GM19397 (cell line): ENCODE measurements around the gene UXT.

Experiments used
- ATAC-seq: cut with Tn5 transposase; IDR thresholded peaks from one replicate; pipeline ENCODE4 v1.9.1; 2021; ENCODE audit warnings: mild to moderate bottlenecking, moderate library complexity; ENCODE audit not compliant: unreplicated experiment

UXT gene

DNA sequence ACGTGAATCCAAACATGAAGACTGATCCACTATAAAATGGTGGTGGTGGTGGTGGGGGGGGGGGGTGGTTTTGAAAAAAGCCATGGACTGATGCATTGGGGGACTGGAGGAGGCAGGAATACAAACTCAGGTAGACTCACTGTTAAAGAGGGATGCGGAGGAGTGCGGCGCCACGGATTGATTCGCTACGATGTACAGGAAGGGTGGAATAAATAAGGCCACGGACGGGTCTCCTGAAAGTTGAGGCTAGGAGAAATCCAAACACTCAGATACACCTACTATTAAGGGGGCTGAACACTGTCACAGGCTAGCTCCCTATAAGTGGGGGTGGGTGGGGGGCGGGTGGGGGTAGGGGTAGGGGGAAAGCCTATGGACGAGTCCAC, 9.2 kb downstream of the UXT start:
- no peak for ATAC-seq

DNA sequence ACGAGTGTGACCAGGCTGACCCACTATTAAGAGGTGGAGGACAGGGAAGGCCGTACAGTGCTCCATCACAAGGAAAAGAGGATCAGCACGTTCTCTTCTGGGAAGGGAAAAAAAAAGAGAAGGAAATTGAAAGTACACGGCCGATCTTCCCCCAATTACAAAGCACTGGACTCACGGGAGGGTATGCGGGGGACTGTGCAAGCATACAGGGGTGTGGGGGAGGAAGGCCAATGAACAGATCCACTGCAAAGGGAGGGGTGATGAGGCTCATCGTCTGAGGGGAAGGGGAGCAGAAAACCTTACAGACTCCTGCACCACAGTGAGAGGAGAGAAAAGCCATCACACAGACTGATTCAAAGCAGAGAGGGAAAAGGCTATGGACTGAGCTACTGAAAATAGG, 9.7 kb downstream of the UXT start:
- no peak for ATAC-seq

DNA sequence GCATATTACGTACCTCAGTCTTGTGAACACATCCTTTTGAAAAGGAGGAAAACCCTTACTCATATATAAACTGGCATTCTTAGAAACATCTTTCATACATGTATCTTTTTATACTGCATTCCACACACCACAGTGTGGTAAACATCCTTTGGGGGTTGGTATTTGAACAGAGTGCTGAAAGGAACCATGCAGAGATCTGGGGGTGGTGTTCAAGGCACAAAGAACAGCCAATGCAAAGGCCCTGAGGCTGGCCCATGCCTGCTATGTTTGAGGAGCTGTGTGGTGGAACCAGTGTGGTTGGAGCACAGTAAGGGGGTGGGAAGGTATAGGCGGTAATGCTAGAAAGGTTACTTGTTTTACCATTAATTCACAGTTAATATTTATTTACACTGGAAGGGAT, 10.6 kb downstream of the UXT start:
- no peak for ATAC-seq

DNA sequence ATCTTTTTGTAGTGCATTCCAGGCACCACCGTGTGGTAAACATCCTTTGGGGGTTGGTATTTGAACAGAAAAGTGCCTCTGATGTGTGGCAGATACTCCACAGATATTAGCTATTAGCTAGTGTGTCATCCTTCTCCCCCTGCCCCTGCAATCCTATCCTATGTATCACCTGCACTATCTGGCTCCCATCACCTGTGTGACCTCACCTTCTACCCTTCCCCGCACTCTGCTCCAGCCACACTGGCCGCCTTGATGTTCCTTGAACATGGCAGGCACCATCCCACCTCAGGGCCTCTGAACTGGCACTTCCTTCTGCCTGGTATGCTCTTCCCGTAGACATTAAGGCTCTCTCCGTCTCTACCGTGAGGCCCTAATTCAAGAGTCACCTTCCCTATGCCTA, 12.3 kb downstream of the UXT start:
- no peak for ATAC-seq

DNA sequence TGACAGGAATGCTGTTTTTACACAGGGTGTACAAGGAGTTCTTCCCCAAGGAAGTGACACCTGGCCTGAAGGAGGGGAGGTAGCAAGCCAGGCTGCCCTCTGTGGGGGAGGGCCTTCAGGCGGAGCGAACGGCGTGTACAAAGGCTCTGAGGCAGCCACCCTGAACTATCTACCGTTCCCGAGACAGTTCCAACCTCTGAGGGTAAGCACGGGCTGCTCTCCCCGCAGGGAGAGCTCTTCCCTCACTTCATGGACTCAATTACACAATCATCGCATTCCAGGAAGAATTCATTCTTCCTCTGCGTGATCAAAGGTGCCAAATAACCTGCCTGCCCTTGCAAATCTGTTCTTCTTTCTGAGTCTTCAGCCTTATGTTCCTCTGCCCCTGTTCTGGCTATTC, 13.4 kb downstream of the UXT start:
- ATAC-seq: no peak

DNA sequence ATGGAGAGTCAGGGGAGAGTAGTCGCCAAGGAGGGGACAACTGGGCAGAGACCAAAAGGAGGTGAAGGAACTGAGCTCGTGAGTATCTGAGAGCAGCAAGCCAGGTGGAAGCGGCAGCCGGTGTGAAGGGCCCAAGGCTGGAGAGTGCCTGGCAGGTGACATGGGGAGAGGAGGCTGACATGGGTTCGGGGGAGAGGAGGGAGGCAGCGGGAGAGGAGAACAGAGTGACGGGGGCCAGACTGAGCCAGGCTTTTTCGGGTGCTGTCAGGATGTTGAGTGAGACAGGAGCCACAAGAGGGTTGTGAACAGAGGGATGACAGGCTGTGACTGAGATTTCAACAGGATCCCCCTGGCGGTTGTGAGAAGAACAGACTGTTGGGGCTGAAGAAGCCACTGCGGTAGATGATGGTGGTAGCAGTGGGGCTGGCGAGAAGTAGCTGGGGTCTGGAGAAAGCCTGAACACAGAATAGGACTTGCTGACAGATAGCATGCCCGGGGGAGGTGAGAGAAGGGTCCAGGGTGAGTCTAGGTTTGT, 14.4 kb downstream of the UXT start:
- ATAC-seq: no peak

DNA sequence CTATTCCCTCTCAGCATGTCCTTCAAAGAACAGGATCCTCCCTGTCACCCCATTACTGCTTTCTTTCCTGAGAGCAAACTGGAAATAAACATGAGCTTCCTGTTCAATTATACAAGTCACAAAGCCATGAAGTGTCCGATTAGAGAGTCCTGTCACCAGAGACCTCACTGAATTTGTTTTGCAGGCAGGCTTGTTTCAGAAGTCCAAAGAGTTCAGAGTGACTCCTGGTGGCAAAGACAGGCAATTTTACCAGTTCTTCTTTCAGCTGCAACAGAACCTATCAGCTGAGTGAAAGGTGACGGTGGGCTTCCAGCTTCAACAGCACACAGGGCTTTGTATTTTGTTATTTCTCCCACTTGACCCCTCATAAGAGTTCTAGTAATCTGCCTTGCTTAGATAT, 15.1 kb downstream of the UXT start:
- no peak for ATAC-seq

DNA sequence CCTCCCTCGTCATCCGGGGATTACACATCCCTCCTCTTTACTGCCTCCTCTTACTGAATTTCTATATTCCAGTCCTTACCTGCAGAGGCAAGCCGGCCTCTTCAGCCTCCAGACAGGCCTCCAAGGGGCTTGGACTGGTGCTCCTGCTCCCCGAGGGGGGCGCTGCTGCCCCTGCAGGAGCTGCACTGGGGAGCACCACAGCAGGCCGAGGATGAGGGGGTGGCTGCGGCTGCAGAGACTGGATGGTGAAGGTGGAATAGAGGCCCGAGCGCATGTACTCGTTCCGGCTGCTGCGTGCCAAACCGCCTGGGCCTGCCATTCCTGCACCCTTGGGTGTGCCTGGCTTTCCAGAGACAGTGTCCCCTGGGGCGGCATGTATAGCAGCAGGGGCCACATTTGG, 20.2 kb downstream of the UXT start:
- ATAC-seq: no peak

DNA sequence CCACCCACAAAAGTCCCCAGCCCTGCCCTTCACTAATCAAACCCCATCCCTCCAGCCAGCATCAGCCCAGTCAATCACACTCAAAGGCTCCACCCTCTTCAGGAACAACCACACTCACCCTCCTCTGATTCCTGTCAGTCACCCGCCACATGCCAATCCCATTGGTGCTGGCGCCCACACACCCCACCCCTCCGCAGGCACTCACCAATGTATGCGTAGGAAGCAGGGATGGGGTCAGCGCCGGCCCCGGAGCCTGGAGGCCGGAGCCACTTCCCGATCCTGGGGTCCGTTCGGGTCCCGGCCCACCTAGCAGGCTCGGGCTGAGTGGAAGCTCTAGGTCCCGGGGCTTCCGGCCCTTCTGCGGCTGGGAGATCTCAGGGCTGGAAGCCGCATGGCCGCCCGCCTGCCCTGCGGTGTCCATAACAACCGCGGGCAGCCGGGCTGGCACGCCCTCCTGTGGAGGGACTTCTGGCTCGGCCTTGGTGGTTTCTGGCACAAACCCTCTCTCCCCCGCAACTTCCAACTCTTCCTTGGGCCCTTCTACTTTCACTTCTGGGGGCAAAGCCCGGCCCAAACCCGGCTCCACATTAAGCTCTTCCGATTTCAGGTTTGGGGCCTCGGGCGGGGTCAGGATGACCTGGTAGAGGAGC, 21.3 kb downstream of the UXT start:
- no peak for ATAC-seq

DNA sequence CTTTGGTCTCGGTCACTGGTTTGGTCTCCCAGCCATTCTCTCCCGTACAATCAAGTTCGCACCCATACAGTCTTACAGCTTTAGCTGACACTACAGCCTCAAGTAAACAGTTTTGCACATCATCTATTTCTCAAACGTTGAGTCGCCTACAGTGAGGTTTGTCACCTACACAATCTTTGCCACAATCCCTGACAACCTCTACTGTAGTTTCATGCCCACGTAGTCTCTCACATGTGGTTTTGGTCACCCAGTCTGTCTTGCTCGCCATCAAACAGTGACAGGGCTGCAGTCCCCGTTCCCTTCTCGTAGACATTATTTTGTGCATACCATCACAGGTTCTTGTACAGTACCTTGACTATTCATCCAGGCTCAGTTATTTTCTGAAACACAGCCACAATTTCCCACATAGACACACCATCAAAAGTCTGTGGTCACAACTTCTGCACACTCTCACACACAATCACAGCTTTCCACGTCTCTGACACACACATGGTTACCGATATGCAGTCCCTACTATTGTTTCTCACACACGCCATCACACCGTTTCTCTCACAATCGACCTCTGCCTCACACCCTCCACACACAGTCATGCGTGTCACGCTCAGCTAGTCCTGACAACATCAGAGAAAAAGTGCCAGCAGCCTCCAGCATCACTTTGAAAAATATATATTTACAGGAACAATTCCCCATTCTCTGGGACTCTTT, 24.0 kb downstream of the UXT start:
- ATAC-seq: no peak

DNA sequence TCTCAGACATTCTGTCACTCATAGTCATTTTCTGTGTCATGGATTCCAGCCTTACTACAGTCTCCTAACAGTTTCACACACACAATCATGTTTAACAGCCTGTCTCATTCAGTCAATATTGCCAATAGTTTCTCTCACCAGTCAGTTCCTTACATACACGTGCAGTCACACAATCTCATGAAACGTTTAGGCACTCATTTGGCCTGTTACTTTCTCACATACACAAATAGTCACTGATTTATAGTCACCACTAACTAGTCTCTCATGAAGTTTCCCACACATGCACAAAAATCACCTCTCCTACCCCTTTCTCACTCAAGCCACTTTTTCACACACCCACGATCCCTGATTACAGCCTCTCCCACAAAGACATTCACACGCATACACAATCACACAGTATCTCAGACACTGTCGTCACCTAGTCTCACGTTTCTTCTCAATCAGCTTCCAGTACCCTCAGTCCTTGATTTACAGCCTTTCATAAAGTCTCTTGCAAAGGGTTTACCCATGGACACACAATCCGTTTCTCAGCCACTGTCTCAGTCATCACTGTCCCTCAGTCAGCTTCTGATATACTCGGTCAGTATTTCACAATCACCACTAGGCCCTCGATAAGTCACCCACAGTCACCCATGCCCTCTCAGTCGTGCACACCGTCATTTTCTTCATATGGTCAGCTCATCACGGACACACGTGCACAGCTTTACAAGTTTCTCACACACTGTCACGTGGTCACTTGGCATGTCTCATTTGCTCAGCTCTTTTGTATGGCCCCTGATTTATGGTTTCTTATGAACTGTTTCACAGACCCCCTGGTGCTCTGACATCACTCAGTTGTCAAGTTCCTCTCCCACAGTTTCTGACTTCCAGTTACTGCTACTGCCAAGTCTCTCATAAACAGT, 25.0 kb downstream of the UXT start:
- no peak for ATAC-seq

DNA sequence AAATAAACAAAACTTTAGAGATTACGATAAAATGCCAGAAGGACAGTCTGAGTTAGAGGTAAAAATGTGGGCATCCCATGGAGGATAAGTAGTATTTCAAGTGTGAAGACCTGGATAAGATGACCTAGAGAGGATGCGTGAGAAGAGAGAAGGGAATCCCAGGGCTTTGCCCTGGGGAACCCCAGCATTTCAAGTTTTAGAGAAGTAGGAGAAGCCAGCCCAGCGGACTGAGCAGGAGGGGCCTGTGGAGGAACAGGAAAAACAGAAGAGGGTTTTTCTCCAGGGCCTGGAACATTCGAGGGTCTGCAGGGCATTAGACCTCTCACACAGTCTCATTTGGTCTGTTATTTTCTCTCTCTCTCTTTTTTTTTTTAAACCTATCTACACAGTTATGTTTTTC, 26.3 kb downstream of the UXT start:
- no peak for ATAC-seq

DNA sequence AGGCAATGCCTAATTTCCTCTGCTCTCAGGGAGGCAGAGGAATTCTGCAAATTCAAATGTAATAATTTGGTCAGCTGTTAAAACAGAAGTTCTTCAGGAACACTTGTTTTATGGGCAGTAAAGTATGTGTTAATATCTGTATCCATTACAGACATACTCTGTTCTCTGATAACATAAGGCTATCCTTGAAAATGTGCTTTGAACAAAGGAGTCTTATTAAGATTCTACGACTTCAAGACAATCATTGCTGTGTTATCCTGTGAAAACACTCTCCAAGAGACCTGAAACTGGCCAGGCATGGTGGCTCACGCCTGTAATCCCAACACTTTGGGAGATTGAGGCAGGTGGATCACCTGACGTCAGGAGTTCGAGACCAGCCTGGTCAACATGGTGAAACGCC, 27.3 kb downstream of the UXT start:
- ATAC-seq: no peak

DNA sequence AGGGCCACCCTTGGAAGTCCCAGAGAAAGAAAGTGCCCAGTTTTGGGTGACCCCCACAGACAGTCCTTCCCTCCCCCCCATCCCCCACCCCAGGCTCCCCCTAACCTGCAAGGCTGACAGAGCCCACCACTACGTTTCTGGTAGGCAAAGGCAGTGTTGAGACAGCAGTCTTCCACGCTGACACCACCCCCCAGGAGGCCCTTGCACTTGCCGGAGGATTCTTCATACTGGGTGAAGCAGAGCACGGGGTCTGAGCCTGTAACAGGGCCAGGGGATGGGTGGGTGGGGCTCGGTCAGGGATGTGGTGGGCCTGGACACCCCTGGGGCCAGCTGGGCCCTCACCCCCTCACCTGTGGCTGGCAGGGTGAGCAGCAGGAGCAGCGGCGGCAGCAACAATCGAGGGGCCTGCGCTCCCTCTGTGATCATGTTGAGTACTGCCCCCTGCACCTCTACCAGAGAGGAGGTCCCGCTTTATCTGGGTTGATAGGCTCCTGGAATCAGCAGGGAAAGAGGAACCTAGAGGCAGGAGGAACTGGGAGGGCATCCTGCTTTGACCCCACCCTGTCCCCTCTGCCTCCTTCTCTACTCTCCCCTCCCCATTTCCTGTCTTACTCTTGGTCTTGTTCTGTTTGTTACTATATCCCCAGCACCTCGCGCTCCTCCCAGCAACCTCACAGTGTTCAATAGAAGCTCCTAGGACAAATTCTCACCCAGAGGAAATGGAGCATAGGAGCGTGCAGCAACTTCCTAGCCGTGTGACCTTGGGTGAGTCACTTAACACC, 29.4 kb downstream of the UXT start, which contains the start of gene CFP:
TSS of gene CFP (minus strand) at position 512 of the 782 bp plus-strand sequence. CDS start at position 426, 86 bp downstream.
- no peak for ATAC-seq

DNA sequence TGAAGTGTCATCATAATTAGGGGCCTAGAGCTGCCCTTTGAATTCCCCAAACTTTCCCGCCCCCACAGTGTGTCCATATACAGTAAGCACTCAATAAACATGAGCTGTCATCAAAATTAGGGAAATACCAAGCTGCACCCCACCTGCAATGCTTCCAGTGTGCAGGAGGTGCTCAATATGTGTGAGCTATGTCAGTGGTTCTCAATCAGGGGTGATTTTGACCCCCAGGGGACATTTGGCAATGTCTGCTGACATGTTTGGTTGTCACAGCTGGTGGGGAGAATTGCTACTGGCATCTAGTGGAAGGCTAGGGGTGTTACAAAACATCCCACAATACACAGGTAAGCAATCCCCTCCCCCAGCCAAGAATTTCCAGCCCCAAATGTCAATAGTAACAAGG, 30.0 kb downstream of the UXT start:
- ATAC-seq: no peak

DNA sequence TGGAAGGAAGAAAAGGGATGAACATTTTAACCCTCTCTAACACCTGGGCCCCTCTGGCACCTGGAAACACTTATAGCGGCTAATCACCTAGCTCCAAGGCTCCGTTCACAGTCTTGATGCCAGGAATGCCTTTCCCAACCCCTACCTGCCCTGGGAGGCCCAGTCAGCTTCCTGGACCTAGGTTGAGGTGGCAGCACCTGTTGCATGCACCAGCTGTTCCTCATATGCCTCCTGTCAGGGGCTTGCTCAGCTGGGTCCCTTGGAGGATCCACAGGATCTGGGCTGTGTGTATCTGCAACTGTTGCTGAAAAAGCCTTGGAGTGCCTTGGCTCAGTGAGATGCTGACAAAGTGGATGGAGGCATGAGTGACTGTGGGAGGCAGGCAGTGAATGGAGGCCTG, 33.6 kb downstream of the UXT start:
- no peak for ATAC-seq

DNA sequence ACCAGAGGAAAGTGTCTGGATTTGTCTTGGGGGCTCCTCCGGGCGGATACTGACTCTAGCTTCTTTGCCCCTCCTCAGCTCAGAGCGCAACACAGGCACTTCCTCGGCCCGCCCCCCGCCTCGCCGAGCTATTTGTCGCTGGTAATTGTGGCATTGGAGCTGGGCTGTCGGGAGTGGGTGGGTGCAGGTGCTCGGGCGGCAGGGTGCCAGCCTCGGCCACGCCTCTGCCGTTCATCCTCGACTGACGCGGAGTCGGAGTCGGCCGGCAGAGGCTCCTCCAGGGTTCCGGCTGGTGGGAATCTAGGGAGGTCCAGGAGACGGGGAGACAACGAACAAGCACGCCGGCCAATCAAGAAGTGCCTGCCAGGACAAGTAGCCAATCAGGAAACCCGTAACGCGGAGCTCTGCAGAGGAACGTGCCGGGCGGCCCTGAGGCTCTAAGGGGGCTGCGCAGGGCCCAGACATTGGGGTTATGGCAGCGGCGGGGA, 35.4 kb downstream of the UXT start:
- no peak for ATAC-seq

DNA sequence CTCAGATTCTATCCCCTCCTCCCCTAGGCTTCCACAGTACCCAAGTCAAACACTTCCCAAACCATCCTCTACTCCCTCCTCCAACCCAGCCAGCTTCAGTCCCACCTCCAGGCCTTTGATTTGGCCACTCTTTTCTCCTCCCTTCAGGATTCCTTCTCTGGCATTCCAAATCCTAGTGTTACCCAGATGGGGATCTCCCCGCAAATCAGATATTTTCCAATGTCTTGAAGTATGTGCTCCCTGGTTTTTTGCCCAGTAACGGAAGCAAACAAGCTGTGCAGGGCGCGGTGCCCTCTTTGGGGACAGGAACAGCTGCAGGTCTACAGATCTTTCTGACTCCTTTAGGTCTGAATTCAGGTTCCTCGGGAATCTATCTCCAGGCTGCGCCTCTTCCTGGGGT, 37.1 kb downstream of the UXT start:
- no peak for ATAC-seq

DNA sequence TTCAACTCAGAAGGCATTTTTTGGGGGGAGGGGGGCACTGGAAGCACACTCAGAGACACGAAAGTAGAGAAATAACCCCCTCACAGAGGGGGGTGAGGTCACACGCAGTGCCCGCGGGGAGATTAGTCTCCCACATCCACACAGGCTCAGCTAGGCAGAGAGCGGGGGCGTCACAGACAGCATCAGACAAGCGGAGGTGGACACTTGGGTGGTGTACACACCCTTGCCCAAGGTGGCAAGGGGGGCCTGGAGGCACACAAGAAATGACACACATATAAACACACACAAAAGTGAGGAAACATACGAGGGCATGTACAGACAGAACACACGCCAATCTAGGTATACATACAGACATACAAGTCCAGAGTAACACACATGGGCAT, 38.7 kb downstream of the UXT start:
- ATAC-seq: no peak

DNA sequence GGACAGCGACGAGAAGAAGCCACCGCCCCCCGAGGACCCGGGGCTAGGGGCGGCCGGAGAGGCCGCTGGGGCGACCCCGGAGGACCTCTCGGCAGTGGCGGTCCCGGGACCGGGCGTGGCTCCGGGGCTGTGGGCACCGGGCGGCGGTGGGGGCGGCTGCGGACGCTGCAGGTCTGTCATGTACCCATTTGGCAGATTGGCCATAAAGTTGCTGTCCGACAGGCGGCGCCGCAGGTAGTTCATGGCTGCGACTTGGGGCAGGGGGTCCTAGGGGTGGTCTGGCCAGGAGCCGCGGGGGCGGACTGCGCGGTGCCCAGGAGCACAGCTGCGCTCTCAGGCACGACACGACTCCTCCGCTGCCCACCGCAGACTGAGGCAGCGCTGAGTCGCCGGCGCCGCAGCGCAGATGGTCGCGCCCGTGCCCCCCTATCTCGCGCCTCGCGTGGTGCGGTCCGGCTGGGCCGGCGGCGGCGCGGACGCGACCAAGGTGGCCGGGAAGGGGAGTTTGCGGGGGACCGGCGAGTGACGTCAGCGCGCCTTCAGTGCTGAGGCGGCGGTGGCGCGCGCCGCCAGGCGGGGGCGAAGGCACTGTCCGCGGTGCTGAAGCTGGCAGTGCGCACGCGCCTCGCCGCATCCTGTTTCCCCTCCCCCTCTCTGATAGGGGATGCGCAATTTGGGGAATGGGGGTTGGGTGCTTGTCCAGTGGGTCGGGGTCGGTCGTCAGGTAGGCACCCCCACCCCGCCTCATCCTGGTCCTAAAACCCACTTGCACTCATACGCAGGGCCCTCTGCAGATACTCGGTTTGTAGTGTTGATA, 39.3 kb downstream of the UXT start, which contains the start of gene SYN1:
TSS of gene SYN1 (minus strand) at position 372 of the 817 bp plus-strand sequence. CDS start at position 243, 129 bp downstream.
- ATAC-seq: peak; percentile 82
